ENCODE measurements around the gene DISC1.

The DISC1 gene

DNA sequence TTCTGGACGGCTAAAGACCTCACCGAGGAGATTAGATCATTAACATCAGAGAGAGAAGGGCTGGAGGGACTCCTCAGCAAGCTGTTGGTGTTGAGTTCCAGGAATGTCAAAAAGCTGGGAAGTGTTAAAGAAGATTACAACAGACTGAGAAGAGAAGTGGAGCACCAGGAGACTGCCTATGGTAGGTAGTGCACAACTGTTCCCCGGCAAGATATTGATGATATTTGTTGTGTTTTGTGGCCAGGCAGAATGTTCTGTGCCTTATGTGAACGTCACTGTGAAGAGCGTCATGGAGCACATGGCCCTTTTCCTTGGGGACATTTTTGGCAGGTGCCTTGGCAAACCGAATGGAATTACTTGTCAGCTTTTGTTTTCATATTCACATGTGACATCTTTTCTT lies 191.7 kb downstream of the DISC1 start:
- no peaks in the 10 kb centered on the region for H3K4me1 Mint-ChIP-seq
- H3K27ac Mint-ChIP-seq (ENCODE audit: low read depth), result no peak overlapping the region
- H3K4me3 Mint-ChIP-seq, result no peak overlapping the region
- H3K36me3 Mint-ChIP-seq (ENCODE audit: insufficient read depth), result peaks cover 3% of the 10 kb centered on the region
- no peaks in the 10 kb centered on the region for H3K9me3 Mint-ChIP-seq
- DNase-seq (ENCODE audit: low spot score in 2 of 2) (no peak), ATAC-seq (replicated peaks; ENCODE audit: extremely low read depth, poor library complexity, severe bottlenecking) (no peak)
- H3K27me3 Mint-ChIP-seq, result peaks cover 9% of the 10 kb centered on the region

DNA sequence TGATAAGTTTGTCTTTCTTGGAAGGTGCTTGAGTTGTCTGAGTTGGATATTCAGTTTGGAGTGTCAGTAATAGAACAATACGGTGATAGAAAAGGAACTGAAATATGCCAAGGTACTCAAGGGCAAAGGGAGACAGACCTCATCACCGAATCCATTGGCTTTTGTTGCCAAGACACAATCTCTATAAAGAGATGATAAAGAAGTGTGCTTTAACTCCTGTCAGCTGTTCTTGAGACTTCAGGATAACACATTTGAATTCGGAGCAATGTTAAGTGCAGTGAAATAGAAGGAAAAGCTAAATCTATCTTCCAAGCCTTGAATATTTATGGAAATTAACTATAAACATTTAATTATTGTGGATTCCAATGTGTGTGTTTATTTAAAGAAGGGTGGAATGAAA lies 194.7 kb downstream of the DISC1 start:
- no peak for DNase-seq (ENCODE audit: low spot score in 2 of 2)
- Mint-ChIP-seq H3K9me3 (no peaks in the 10 kb centered on the region), H3K27ac (ENCODE audit: low read depth) (no peak overlapping the region), H3K36me3 (ENCODE audit: insufficient read depth) (peaks cover 3% of the 10 kb centered on the region), H3K4me3 (no peak overlapping the region), H3K4me1 (no peaks in the 10 kb centered on the region), H3K27me3 (peaks cover 9% of the 10 kb centered on the region)
- ATAC-seq (replicated peaks; ENCODE audit: extremely low read depth, poor library complexity, severe bottlenecking), result no peak

DNA sequence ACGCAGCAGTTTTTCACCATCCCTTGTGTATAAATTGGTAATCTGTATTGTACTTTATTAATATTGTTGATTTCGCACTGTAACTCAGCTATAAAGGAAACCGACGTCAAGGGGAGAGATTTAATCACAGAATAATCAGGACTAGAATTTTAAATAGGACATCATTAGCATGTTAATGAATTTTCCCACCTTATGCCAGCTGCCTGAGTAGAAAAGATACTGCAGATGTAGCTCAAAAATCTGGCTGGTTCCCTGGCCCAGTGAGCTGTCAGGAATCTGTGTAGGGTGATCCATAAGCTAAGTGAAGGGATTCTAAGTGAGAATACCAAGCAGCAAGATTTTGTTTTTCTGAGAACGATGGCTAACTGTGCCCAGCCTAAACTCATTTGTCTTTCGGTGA lies 195.5 kb downstream of the DISC1 start:
- H3K36me3 Mint-ChIP-seq (ENCODE audit: insufficient read depth), result peaks cover 1% of the 10 kb centered on the region
- no peak for ATAC-seq (replicated peaks; ENCODE audit: extremely low read depth, poor library complexity, severe bottlenecking)
- H3K9me3 Mint-ChIP-seq, result no peaks in the 10 kb centered on the region
- no peak overlapping the region for H3K4me3 Mint-ChIP-seq
- no peak for DNase-seq (ENCODE audit: low spot score in 2 of 2)
- peaks cover 2% of the 10 kb centered on the region for H3K27me3 Mint-ChIP-seq
- H3K27ac Mint-ChIP-seq (ENCODE audit: low read depth), result no peak overlapping the region
- H3K4me1 Mint-ChIP-seq, result no peaks in the 10 kb centered on the region

DNA sequence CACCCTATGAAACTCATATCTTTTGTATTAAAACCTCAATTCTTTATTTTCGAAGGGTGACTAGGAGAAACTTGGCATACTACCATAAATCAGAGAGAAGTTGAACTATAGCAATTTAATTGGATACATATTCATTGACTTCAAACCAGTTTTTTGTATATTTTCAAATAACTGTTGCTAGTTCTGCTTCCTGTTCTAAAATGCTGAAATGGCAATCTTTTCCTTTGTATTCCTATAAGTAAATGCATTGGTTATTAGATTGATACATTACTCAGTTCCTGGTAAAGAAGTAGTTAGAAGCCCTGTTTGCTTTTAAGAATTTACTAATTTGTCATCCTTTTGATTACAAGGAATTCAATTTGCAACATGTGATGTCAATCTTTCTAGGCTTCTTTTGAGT lies 200.0 kb downstream of the DISC1 start:
- H3K36me3 Mint-ChIP-seq (ENCODE audit: insufficient read depth), result peaks cover 1% of the 10 kb centered on the region
- ATAC-seq (replicated peaks; ENCODE audit: extremely low read depth, poor library complexity, severe bottlenecking) (no peak), DNase-seq (ENCODE audit: low spot score in 2 of 2) (no peak)
- no peak overlapping the region for H3K27ac Mint-ChIP-seq (ENCODE audit: low read depth)
- no peaks in the 10 kb centered on the region for H3K9me3 Mint-ChIP-seq
- H3K4me3 Mint-ChIP-seq, result no peak overlapping the region
- peaks cover 6% of the 10 kb centered on the region for H3K27me3 Mint-ChIP-seq
- H3K4me1 Mint-ChIP-seq, result no peaks in the 10 kb centered on the region

DNA sequence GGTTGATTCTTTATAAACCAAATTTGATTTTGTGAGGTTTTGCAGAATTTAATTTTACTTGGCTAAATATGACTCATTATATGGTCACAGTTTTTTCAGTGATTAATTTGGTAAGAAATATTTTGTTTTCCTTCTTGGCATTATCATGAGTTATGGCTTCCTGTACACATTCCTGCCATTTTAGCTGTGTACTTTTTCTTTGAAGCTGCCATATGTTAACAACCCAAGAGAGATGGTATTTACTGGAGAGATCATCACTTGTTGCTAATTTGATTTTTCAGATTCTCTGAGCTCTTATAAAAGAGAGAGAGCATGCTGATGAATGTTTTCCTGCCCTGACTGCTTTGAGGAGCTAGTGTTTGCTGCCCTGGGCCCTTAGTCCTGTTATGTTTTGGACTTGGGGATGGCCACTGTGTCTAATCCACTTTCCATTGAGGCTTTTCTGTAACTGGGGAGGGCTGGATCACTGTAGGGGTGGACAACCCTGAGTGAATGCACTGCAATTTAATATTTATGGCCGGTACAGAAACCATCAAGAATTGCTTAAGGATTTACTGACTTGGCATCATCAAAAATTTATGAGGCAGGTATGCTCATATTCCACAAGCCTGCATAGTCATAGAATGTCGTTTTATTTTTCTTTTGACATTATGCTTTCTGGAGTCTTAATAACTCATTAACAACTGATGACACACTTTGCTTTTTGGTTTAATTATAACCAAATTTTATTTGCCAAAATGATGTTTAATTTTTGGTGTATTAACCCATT lies 200.9 kb downstream of the DISC1 start:
- peaks cover 6% of the 10 kb centered on the region for H3K27me3 Mint-ChIP-seq
- ATAC-seq (replicated peaks; ENCODE audit: extremely low read depth, poor library complexity, severe bottlenecking), result no peak
- DNase-seq (ENCODE audit: low spot score in 2 of 2), result no peak
- H3K4me1 Mint-ChIP-seq, result no peaks in the 10 kb centered on the region
- H3K9me3 Mint-ChIP-seq, result no peaks in the 10 kb centered on the region
- peaks cover 1% of the 10 kb centered on the region for H3K36me3 Mint-ChIP-seq (ENCODE audit: insufficient read depth)
- H3K27ac Mint-ChIP-seq (ENCODE audit: low read depth), result no peak overlapping the region
- H3K4me3 Mint-ChIP-seq, result no peak overlapping the region

DNA sequence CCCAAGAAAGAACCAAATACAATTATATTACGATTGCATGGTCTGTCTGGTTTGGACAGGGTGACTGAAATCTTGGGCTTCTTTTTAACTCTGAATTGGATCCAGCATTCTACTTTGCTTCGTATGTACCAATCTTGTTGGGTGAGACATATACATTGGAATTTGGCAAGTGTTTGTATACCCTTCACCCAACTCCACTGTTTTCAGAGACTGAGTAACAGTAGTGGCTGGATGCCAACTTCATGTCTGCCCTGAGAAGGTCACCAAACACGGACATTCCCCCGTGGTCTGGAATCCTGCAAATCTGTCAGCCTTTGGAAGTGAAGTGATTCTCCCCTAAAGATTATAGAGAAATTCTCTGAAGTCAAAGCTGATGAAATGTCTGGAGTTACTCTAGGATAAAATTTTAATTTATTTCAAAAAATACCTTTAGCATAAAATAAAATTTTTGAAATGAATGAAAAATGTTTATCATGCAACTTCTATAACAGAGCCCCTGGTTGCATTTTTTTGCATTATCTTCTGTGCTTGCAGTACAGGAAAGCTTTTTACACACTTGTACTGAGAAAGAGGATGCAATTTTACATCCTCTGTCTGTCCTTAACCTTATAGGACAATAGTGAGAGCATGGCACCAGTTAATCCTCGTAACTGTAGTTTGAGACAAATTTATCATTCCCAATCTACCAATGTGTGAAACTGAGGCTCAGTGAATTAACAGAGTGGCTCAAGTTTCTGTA lies 201.8 kb downstream of the DISC1 start:
- no peak for DNase-seq (ENCODE audit: low spot score in 2 of 2)

DNA sequence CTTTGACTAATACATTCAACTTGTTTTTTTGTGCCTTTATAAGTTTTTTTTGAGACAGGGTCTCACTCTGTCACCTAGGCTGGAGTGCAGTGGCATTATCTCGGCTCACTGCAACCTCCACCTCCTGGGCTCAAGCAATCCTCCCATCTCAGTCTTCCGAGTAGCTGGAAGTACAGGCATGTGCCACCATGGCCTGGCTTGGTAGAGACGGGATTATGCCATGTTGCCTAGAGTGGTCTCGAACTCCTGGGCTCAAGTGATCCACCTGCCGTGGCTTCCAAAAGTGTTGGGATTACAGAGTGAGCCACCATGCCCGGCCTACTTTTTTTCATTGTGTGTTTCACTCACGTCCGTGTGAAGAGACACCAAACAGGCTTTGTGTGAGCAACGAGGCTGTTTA lies 202.7 kb downstream of the DISC1 start:
- H3K9me3 Mint-ChIP-seq, result no peaks in the 10 kb centered on the region
- no peak overlapping the region for H3K4me3 Mint-ChIP-seq
- ATAC-seq (replicated peaks; ENCODE audit: extremely low read depth, poor library complexity, severe bottlenecking) (no peak), DNase-seq (ENCODE audit: low spot score in 2 of 2) (no peak)
- H3K36me3 Mint-ChIP-seq (ENCODE audit: insufficient read depth), result no peaks in the 10 kb centered on the region
- H3K27ac Mint-ChIP-seq (ENCODE audit: low read depth), result no peak overlapping the region
- no peaks in the 10 kb centered on the region for H3K4me1 Mint-ChIP-seq
- H3K27me3 Mint-ChIP-seq, result peaks cover 6% of the 10 kb centered on the region

More for the DNA sequence above, 201.8 kb downstream of the DISC1 start:
- Mint-ChIP-seq H3K27ac (ENCODE audit: low read depth) (no peak overlapping the region), H3K36me3 (ENCODE audit: insufficient read depth) (no peaks in the 10 kb centered on the region), H3K27me3 (peaks cover 6% of the 10 kb centered on the region), H3K4me1 (no peaks in the 10 kb centered on the region), H3K9me3 (no peaks in the 10 kb centered on the region), H3K4me3 (no peak overlapping the region)
- ATAC-seq (replicated peaks; ENCODE audit: extremely low read depth, poor library complexity, severe bottlenecking), result no peak

DNA sequence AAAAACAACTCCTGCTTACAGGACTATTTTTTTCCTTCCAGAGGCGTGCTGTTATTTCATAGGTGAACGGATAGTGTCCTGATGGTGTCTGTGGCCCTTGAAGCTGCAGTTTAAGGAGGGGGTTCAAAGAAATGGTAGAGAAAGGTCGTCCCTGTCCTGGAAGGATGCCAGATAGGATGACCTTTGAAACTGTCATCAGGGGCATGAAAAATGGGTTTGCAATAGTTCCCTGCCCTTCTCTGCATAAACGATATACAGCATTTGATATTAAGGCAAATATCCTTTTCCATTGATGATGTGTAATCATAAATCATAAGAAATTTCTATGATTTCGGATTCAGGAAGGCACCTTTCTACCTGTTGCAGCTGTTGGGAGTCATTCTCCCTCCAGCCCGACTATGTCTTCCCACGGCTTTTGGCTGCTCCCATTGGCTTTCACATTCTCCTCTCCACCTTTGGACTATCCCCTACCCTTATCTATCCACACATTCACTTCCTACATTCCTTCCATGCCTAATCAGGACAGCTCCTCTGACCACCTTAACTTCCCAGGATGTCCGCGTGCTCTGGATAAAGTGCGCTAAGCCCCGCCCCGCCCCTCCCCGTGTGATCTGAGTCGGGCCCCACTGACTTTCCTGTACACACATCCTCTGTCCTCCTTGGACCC lies 209.8 kb downstream of the DISC1 start:
- Mint-ChIP-seq H3K27ac (ENCODE audit: low read depth) (no peak overlapping the region), H3K4me1 (no peaks in the 10 kb centered on the region), H3K27me3 (peaks cover 9% of the 10 kb centered on the region), H3K9me3 (no peaks in the 10 kb centered on the region), H3K4me3 (no peak overlapping the region), H3K36me3 (ENCODE audit: insufficient read depth) (no peaks in the 10 kb centered on the region)
- ATAC-seq (replicated peaks; ENCODE audit: extremely low read depth, poor library complexity, severe bottlenecking) (no peak), DNase-seq (ENCODE audit: low spot score in 2 of 2) (no peak)

DNA sequence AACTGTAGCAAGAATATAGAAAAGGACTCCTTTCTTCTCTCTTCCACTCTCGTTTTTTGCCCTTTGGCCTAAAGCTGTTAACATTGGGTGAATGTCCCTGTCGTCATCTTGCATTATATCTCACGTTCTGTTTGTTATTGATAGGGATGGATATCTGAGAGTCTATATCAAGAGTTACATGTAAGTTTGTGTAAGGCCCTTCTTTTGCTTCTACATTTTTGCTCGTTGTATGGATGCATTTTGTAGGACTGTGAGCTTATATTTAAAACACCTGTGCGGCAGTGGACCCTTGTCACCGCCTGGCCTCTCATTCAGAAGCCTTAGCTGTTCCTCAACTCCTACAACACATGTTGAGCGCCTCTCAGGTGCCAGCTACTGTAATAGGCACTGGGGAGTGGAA lies 211.9 kb downstream of the DISC1 start:
- Mint-ChIP-seq H3K9me3 (no peaks in the 10 kb centered on the region), H3K27me3 (peaks cover 9% of the 10 kb centered on the region), H3K4me3 (no peak overlapping the region), H3K27ac (ENCODE audit: low read depth) (no peak overlapping the region), H3K4me1 (peaks cover 4% of the 10 kb centered on the region), H3K36me3 (ENCODE audit: insufficient read depth) (no peaks in the 10 kb centered on the region)
- ATAC-seq (replicated peaks; ENCODE audit: extremely low read depth, poor library complexity, severe bottlenecking) (no peak), DNase-seq (ENCODE audit: low spot score in 2 of 2) (no peak)

DNA sequence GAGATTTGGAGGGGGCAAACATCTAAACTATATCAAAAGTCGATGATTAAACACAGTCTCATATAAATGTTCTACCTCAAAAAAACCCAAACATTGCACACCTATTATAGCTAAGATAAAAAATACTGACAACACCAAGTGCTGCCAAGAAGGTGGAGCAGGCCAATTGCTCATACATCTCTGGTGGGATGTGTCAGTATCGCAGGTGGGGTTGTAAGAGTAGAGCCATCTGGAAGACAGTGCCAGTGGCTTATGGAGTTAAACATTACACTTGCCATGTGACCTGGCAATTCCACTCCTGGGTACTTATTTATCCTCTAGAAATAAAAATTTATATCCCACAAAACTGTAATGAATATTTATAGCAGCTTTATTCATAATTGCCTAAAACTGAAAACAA lies 213.4 kb downstream of the DISC1 start:
- Mint-ChIP-seq H3K9me3 (no peaks in the 10 kb centered on the region), H3K4me1 (peaks cover 7% of the 10 kb centered on the region), H3K27ac (ENCODE audit: low read depth) (no peak overlapping the region), H3K36me3 (ENCODE audit: insufficient read depth) (no peaks in the 10 kb centered on the region), H3K4me3 (no peak overlapping the region), H3K27me3 (peaks cover 2% of the 10 kb centered on the region)
- no peak for DNase-seq (ENCODE audit: low spot score in 2 of 2)
- ATAC-seq (replicated peaks; ENCODE audit: extremely low read depth, poor library complexity, severe bottlenecking), result no peak

DNA sequence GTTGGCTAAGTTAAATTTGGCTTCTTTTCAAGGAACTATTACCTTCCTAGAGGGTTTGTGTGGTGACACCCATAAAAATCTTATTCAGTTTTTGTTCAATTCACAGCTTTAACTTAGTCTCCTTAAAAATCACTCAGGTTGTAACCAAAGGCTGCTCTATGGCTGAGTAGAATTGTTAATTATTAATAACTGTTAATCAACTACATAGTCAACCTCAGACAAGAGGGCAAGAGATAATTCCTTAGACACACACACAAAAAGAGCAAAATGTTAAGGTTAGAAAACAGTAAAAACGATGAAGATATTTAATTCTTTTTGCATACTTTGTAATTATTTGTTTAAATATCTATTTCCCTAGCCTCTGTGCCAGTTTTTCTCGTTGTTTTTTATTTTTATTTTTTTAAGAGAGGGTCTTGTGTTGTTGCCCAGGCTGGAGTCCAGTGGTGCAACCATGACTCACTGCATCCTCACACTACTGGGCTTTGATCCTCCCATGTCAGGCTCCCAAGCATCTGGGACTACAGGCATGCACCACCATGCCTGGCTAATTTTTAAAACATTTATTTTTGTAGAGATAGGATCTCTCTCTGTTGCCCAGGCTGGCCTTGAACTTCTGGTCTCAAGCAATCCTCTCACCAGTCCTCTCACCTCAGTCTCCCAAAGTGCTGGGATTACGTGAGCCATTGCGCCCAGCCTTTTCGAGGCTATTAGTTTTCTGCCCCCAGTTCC lies 215.2 kb downstream of the DISC1 start:
- Mint-ChIP-seq H3K27me3 (no peaks in the 10 kb centered on the region), H3K4me3 (no peak overlapping the region), H3K27ac (ENCODE audit: low read depth) (no peak overlapping the region), H3K9me3 (no peaks in the 10 kb centered on the region), H3K4me1 (peaks cover 13% of the 10 kb centered on the region), H3K36me3 (ENCODE audit: insufficient read depth) (peaks cover 2% of the 10 kb centered on the region)
- DNase-seq (ENCODE audit: low spot score in 2 of 2) (no peak), ATAC-seq (replicated peaks; ENCODE audit: extremely low read depth, poor library complexity, severe bottlenecking) (no peak)

DNA sequence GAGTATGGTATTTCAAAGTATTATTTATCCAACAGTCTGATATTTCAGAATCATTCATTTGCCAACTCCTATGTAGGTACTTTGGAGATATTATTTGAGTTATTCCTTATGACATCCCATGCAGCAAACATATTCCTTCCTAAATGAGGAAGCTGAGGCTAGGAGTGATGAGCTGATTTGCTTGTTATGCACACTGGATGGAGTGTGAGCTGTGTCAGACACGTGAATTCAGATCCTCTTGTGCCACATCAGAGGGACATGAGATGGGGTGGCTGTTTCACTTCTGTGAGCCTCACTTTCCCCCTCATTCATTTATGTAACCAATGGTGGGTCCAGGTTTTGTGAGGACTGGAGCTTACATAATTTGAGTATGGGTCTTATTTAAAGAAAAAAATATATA lies 215.9 kb downstream of the DISC1 start:
- no peak for DNase-seq (ENCODE audit: low spot score in 2 of 2)
- ATAC-seq (replicated peaks; ENCODE audit: extremely low read depth, poor library complexity, severe bottlenecking), result no peak
- no peaks in the 10 kb centered on the region for H3K27me3 Mint-ChIP-seq
- peaks cover 2% of the 10 kb centered on the region for H3K36me3 Mint-ChIP-seq (ENCODE audit: insufficient read depth)
- H3K4me3 Mint-ChIP-seq, result no peak overlapping the region
- H3K4me1 Mint-ChIP-seq, result peaks cover 13% of the 10 kb centered on the region
- H3K9me3 Mint-ChIP-seq, result no peaks in the 10 kb centered on the region
- H3K27ac Mint-ChIP-seq (ENCODE audit: low read depth), result no peak overlapping the region

All from central memory CD8-positive, alpha-beta T cell (primary cell).